ENCODE data around the gene FGF5.
"Not testable (repeated sequence)": the region's sequence is repeated elsewhere in the genome, so short reads cannot be mapped to it uniquely, and the experiment has no call there.

FGF5 gene

GRCh38 chr4:80307774-80308465 lies 41.5 kb downstream of the FGF5 start:
- ChIA-PET POLR2A (ENCODE audit: low non-redundant PET) (no interaction called here), CTCF (interaction anchor here (0.7 to 0.9 kb wide), 3 partner anchors 15 to 106 kb away, joined by 3 read pairs; no protein-coding TSS in a partner anchor)

GRCh38 chr4:80308466-80308822 lies 42.0 kb downstream of the FGF5 start:
- no peak for TF ChIP-seq CTCF (conservative IDR thresholded peaks at IDR 0.05; ENCODE audit: low read depth)
- H3K27ac ChIP-seq, result no peak overlapping the region
- DNase-seq (ENCODE audit: low spot score), result no peak
- ChIA-PET CTCF (interaction anchor here (0.7 to 0.9 kb wide), 2 partner anchors 43 to 106 kb away, joined by 3 read pairs; no protein-coding TSS in a partner anchor), POLR2A (ENCODE audit: low non-redundant PET) (no interaction called here)

More at GRCh38 chr4:80307774-80308465, 41.5 kb downstream of the FGF5 start:
- DNase-seq (ENCODE audit: low spot score), result peak; percentile 77
- no peak overlapping the region; the same call in 1 of the 2 replicates for H3K27ac ChIP-seq
- TF ChIP-seq CTCF (conservative IDR thresholded peaks at IDR 0.05; ENCODE audit: low read depth), result no peak

- DNase-seq (ENCODE audit: low spot score), result peak; percentile 79
- CTCF ChIA-PET, result interaction anchor here (0.8 kb wide), 1 partner anchor 51 kb away, joined by 4 read pairs; no protein-coding TSS in a partner anchor
These were observed 43.0 kb downstream of the FGF5 start for GRCh38 chr4:80309294-80310004.

GRCh38 chr4:80311130-80311529 lies 44.7 kb downstream of the FGF5 start:
- POLR2A ChIA-PET (ENCODE audit: low non-redundant PET), result no interaction called here
- no peak for TF ChIP-seq CTCF (conservative IDR thresholded peaks at IDR 0.05; ENCODE audit: low read depth)
- no peak overlapping the region for H3K27ac ChIP-seq
- DNase-seq (ENCODE audit: low spot score), result no peak
- CTCF ChIA-PET, result interaction anchor here (0.7 kb wide), 1 partner anchor 26 kb away, joined by 3 read pairs; no protein-coding TSS in a partner anchor

More at GRCh38 chr4:80309294-80310004, 43.0 kb downstream of the FGF5 start:
- no peak for TF ChIP-seq CTCF (conservative IDR thresholded peaks at IDR 0.05; ENCODE audit: low read depth)
- peak overlapping the region; percentile 70 for H3K27ac ChIP-seq
- POLR2A ChIA-PET (ENCODE audit: low non-redundant PET), result no interaction called here

- no peak for DNase-seq (ENCODE audit: low spot score)
- TF ChIP-seq CTCF (conservative IDR thresholded peaks at IDR 0.05; ENCODE audit: low read depth), result no peak
- H3K27ac ChIP-seq, result no peak overlapping the region
- POLR2A ChIA-PET (ENCODE audit: low non-redundant PET), result no interaction called here
- CTCF ChIA-PET, result no interaction called here
These were observed 45.7 kb downstream of the FGF5 start for GRCh38 chr4:80312124-80312523.

- ChIA-PET CTCF (interaction anchor here (0.7 kb wide), 1 partner anchor 1599 kb away, joined by 3 read pairs; no protein-coding TSS in a partner anchor), POLR2A (ENCODE audit: low non-redundant PET) (no interaction called here)
- DNase-seq (ENCODE audit: low spot score), result no peak
- no peak overlapping the region for H3K27ac ChIP-seq
- TF ChIP-seq CTCF (conservative IDR thresholded peaks at IDR 0.05; ENCODE audit: low read depth), result no peak
These were observed 47.2 kb downstream of the FGF5 start for GRCh38 chr4:80313627-80314026.

- DNase-seq (ENCODE audit: low spot score); CTCF ChIA-PET; H3K27ac ChIP-seq; POLR2A ChIA-PET (ENCODE audit: low non-redundant PET): not testable (repeated sequence)
These were observed 49.4 kb downstream of the FGF5 start for GRCh38 chr4:80315848-80316247.

Data from RWPE1 (cell line).